Spleen (tissue), 11 donors: Measurements from ENCODE around the gene KLF13. TPM values are rescaled to one million over a fixed set of nuclear protein-coding genes. Genes with fewer than 3 reads are reported as not detected.

Experiments
- DNase-seq: peaks from one replicate; pipeline ENCODE4 v3.0.0-alpha.2; 2020
- H3K27ac ChIP-seq, 8 donors: fragments of 200-600 bp; sonication (generic) in 7 of 8; 1 replicate in 4 of 8; 2 replicates in 4 of 8; pipeline versions ENCODE4 v1.5.0 to v1.8.0; 2016 to 2021; ENCODE audit warnings: inconsistent platforms in 4 of 8, mild to moderate bottlenecking in 4 of 8, moderate library complexity in 1 of 8
- H3K27me3 ChIP-seq, 7 donors: fragments of 200-600 bp; sonication (generic) in 6 of 7; replicated peaks in 1 of 7; 1 replicate in 4 of 7; 2 replicates in 3 of 7; pipeline versions ENCODE4 v1.5.0 to v1.8.0; 2016 to 2021; ENCODE audit warnings: inconsistent platforms in 3 of 7, mild to moderate bottlenecking in 1 of 7
- H3K36me3 ChIP-seq, 6 donors: fragments of 200-600 bp; sonication (generic) in 5 of 6; 1 replicate in 4 of 6; 2 replicates in 2 of 6; pipeline versions ENCODE4 v1.5.0 to v1.8.0; 2016 to 2021; ENCODE audit warnings: inconsistent platforms in 2 of 6
- H3K4me1 ChIP-seq, 6 donors: fragments of 200-600 bp; sonication (generic) in 5 of 6; 1 replicate in 3 of 6; 2 replicates in 3 of 6; pipeline versions ENCODE4 v1.5.0 to v1.8.0; 2016 to 2021; ENCODE audit warnings: inconsistent platforms in 3 of 6
- H3K4me3 ChIP-seq, 8 donors: fragments of 200-600 bp; sonication (generic) in 7 of 8; 1 replicate in 4 of 8; 2 replicates in 4 of 8; pipeline versions ENCODE4 v1.5.0 to v1.8.0; 2016 to 2021; ENCODE audit warnings: inconsistent platforms in 4 of 8, mild to moderate bottlenecking in 4 of 8, moderate library complexity in 2 of 8
- H3K9me3 ChIP-seq, 8 donors: fragments of 200-600 bp; sonication (generic) in 7 of 8; 1 replicate in 4 of 8; 2 replicates in 4 of 8; pipeline versions ENCODE4 v1.5.0 to v1.8.0; 2016 to 2021; ENCODE audit warnings: inconsistent platforms in 4 of 8
- CTCF ChIP-seq, 11 experiments: fragments of 200-600 bp in 7 of 11; fragments of 450-650 bp in 4 of 11; sonication (generic) in 4 of 11; IDR thresholded peaks in 8 of 11; conservative IDR thresholded peaks in 3 of 11; 1 replicate in 7 of 11; 2 replicates in 4 of 11; pipeline versions ENCODE4 v1.4.0 to v1.8.0; 2016 to 2021; ENCODE audit warnings: antibody characterized with exemption in 11 of 11, inconsistent platforms in 4 of 11, mild to moderate bottlenecking in 1 of 11
- POLR2A ChIP-seq, 3 donors: fragments of 450-650 bp; IDR thresholded peaks; one replicate each; pipeline ENCODE4 v1.5.1; 2017; ENCODE audit warnings: antibody characterized with exemption in 3 of 3, mild to moderate bottlenecking in 1 of 3
- POLR2AphosphoS5 ChIP-seq, 3 donors: sonication (generic); formaldehyde crosslinking; IDR thresholded peaks; one replicate each; pipeline ENCODE4 v1.5.1; 2017; ENCODE audit warnings: antibody characterized with exemption in 3 of 3
- WGBS, 5 donors: extraction: QIAGEN DNeasy Blood & Tissue Kit in 3 of 5; methylation state at CpG; one replicate each; pipeline versions ENCODE4 v1.1.5 to v1.1.7; 2013 to 2018; 5-methylcytosine and 5-hydroxymethylcytosine counted together
- intact Hi-C: fragments of 100-400 bp; cut with DNase I; formaldehyde crosslinking; loops from one replicate; pipeline ENCODE4 v1.15.0; 2023; ENCODE audit warnings: low total_unique reads
- polyA plus RNA-seq, 3 donors: library from polyadenylated mRNA; stranded (reverse); fragments of 200-250 nt; gene quantifications; one replicate each; pipeline ENCODE4 v1.2.1, GENCODE V29; 2013
- total RNA-seq, 7 donors: library from RNA; depleted of rRNA in 3 of 7; stranded (reverse); fragments of >200 nt in 3 of 7; fragmentation: NEBNext Ultra II Directional in 4 of 7; extraction: Animal tissue kit (Norgen Biotek cat#: 25700) in 4 of 7; gene quantifications; one replicate each; pipeline versions ENCODE4 v1.1.0 to v1.2.1, GENCODE V29; 2016 to 2021
- donor health status: healthy with polysubstance abuse.
- donor health status: DM: no; HTN: no; CAD: no; lungs with moderate emphysema.
- donor health status: DM: no; HTN: no; CAD: no.
- donor health status: Bipolar disorder and iron deficiency.
- donor health status: healthy.
- donor health status: DM: no; HTN: no; CAD: no.
- donor health status: DM: yes; HTN: yes; CAD: no.

The KLF13 gene
- total and polyA plus RNA-seq, 10 donors, result 21.8 to 111 (median 81.4) TPM

DNA sequence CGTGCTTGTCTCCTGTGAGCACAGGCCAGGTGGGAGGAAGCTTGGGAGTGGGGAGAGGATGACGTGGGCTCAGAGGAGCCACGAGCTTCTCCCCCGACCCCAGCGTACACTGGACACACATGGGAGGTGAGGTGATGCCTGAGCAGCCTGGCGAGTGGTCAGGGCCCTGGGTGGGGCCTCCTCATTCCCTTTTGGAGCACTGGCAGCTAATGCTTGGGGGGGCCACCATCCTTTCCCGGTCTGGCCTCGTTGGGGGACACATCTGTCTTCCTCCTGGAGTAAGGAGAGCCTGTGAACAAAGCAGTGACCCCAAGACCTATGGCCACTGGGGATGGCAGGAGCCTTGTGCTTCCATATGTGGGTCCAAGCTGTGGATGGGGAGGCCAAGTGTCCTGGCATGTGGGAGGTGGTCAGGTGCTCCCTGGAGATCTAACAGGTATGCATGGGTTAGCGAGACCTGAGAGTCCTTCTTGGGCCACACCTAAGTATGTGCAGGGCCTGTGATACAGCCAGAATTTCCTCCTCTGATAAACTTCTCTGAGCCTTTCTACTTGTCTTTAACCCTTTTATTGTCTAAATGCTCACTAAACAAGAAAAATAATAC lies 9.5 kb downstream of the KLF13 start:
- peak in 1 of 3 donors; percentile 52 for TF ChIP-seq POLR2AphosphoS5 (IDR thresholded peaks at IDR 0.05)
- no peak for TF ChIP-seq POLR2A (IDR thresholded peaks at IDR 0.05)
- Histone ChIP-seq H3K27me3 (no peaks in the 10 kb centered on the region), H3K4me1 (peaks cover 35 to 100% (median 99%) of the 10 kb centered on the region in 6 donors), H3K9me3 (no peaks in the 10 kb centered on the region), H3K36me3 (peaks cover 0 to 27% (median 0%) of the 10 kb centered on the region in 6 donors), H3K27ac (peak overlapping the region in 7 of 8 donors; percentile 20 to 100 (median 34)), H3K4me3 (no peak overlapping the region)
- WGBS, 5 donors, result 53 to 80% (median 75%) methylated on average over 4 to 9 of the region's 9 CpGs
- intact Hi-C loops, result loop anchor here (10.0 kb wide), 1 partner anchor 59 kb away; no protein-coding TSS in a partner anchor
- DNase-seq, result peak; percentile 73

- DNase-seq, result peak; percentile 58
- Histone ChIP-seq H3K4me3 (no peak overlapping the region), H3K27ac (peak overlapping the region in 4 of 8 donors; percentile 3 to 100 (median 98)), H3K36me3 (peaks cover 0 to 23% (median 0%) of the 10 kb centered on the region in 6 donors), H3K4me1 (peaks cover 36 to 100% (median 99%) of the 10 kb centered on the region in 6 donors), H3K9me3 (no peaks in the 10 kb centered on the region), H3K27me3 (no peaks in the 10 kb centered on the region)
- whole genome bisulfite sequencing, 5 donors, result 76 to 80% (median 78%) methylated on average over 13 of the region's 13 CpGs
- intact Hi-C loops, result loop anchor here (10.0 kb wide), 1 partner anchor 58 kb away; no protein-coding TSS in a partner anchor
- no peak for TF ChIP-seq POLR2AphosphoS5 (IDR thresholded peaks at IDR 0.05)
- no peak for TF ChIP-seq CTCF (IDR thresholded peaks at IDR 0.05 in 8 of 11, conservative IDR thresholded peaks at IDR 0.05 in 3 of 11)
- TF ChIP-seq POLR2A (IDR thresholded peaks at IDR 0.05), result no peak
These were observed 10.1 kb downstream of the KLF13 start for GRCh38 chr15:31336593-31337295.

DNA sequence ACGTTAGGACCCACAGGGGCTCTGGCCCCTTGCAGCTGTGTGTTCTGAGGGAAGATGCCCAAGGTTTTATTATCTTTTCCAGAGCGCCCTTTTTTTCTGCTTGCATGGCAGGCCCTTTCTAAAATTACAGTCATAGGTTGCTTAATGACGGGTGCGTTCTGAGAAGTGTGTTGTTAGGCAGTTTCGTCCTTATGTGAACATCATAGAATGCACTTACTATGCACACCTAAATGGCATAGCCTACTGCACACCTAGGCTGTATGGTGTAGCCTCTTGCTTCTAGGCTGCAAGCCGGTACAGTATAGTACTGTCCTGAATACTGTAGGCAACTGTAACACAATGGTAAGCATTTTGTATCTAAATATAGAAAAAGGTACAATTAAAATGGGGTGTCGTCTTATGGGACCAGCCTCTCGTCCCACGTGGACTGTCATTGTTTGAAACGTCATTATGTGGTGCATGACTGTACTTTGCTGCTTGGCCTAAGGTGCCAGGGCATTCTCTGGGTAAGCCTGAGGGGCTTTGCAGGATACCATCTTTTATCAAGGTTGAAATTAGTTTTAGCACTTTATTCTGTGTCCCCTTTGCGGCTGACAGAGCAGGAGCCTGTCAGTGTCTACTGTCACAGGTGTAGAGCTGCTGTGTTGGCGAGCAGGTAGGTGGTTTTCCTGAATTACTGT lies 10.9 kb downstream of the KLF13 start:
- Histone ChIP-seq H3K27ac (peak overlapping the region in 5 of 8 donors; percentile 68 to 100 (median 98)), H3K4me1 (peaks cover 39 to 100% (median 99%) of the 10 kb centered on the region in 6 donors), H3K27me3 (no peaks in the 10 kb centered on the region), H3K9me3 (no peaks in the 10 kb centered on the region), H3K36me3 (peaks cover 0 to 23% (median 0%) of the 10 kb centered on the region in 6 donors), H3K4me3 (peak overlapping the region in 1 of 8 donors; percentile 40)
- DNase-seq, result no peak
- 72 to 77% (median 73%) methylated on average over 12 of the region's 12 CpGs for WGBS, 5 donors
- intact Hi-C loops, result loop anchor here (10.0 kb wide), 1 partner anchor 57 kb away; no protein-coding TSS in a partner anchor
- no peak for TF ChIP-seq POLR2A (IDR thresholded peaks at IDR 0.05)
- TF ChIP-seq CTCF (IDR thresholded peaks at IDR 0.05 in 8 of 11, conservative IDR thresholded peaks at IDR 0.05 in 3 of 11), result no peak
- no peak for TF ChIP-seq POLR2AphosphoS5 (IDR thresholded peaks at IDR 0.05)

DNA sequence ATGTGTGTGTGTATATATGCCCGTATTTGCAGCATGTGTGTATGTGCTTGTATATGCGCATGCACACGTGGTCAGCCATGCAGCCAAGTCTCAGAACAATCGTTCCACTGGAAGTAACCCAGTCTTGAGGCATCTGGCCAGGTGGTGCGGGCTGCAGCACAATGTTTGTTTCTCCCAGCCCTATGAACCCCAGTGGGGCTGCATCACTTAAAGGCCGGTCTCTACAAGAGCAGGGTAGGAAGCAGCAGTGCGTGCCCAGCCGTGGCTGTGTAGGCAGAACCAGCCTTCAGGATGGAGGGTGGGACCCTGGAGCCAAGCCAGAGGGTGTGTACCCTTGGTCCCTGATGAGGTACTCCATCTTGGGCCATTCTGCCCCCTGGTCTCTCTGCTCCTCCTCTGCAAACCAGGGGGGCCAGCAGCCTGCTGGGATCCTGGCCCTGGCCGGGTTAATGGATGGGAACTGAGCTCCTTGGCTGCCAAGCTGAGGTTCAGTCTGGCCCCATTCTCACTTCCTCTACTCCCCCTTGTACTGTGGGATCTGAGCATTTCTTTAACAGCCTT lies 11.8 kb downstream of the KLF13 start:
- TF ChIP-seq POLR2A (IDR thresholded peaks at IDR 0.05) (no peak), CTCF (IDR thresholded peaks at IDR 0.05 in 8 of 11, conservative IDR thresholded peaks at IDR 0.05 in 3 of 11) (no peak), POLR2AphosphoS5 (IDR thresholded peaks at IDR 0.05) (peak in 2 of 3 donors; percentile 53 to 54)
- peak; percentile 84 for DNase-seq
- Histone ChIP-seq H3K9me3 (no peaks in the 10 kb centered on the region), H3K36me3 (peaks cover 0 to 23% (median 0%) of the 10 kb centered on the region in 6 donors), H3K27me3 (no peaks in the 10 kb centered on the region), H3K4me1 (peaks cover 38 to 100% (median 99%) of the 10 kb centered on the region in 6 donors), H3K4me3 (peak overlapping the region in 1 of 8 donors; percentile 40), H3K27ac (peak overlapping the region in 7 of 8 donors; percentile 37 to 100 (median 96))
- intact Hi-C loops, result loop anchor here (10.0 kb wide), 1 partner anchor 56 kb away; no protein-coding TSS in a partner anchor
- WGBS, 5 donors, result 35 to 48% (median 45%) methylated on average over 8 to 9 of the region's 9 CpGs
